Measurements from ENCODE around the gene HMGXB4.

Gene HMGXB4

GRCh38 chr22:35344956-35345690 is 87.8 kb downstream of the HMGXB4 start:
- Histone ChIP-seq H3K4me3 (ENCODE audit: low read depth in 1 of 2, low read length in 2 of 2) (no peak overlapping the region), H3K4me1 (ENCODE audit: insufficient read depth, low read length) (no peaks in the 10 kb centered on the region; the same call in 1 of the 2 replicates), H3K27ac (ENCODE audit: low read length) (no peak overlapping the region), H3K36me3 (ENCODE audit: insufficient read depth, low read length) (peaks cover 22% of the 10 kb centered on the region), H3K4me2 (ENCODE audit: insufficient read depth, low read length) (no peak overlapping the region), H4K20me1 (ENCODE audit: insufficient read depth, low read length) (peaks cover 3% of the 10 kb centered on the region; the same call in 1 of the 2 replicates), H2AFZ (ENCODE audit: low read depth, low read length) (no peak overlapping the region), H3K9me3 (ENCODE audit: insufficient read depth, low read length, severe bottlenecking) (no peaks in the 10 kb centered on the region), H3K9ac (ENCODE audit: low read depth, low read length) (no peak overlapping the region), H3K79me2 (ENCODE audit: insufficient read depth, low read length) (no peaks in the 10 kb centered on the region), H3K27me3 (ENCODE audit: insufficient read depth, low read length, poor library complexity) (no peaks in the 10 kb centered on the region)
- DNase-seq, result no peak
- no peak for TF ChIP-seq EZH2 (IDR thresholded peaks at IDR 0.05; ENCODE audit: borderline replicate concordance, low read depth, low read length, severe bottlenecking)
- TF ChIP-seq CTCF (IDR thresholded peaks at IDR 0.05; ENCODE audit: borderline replicate concordance, extremely low read depth, low read length, poor library complexity, severe bottlenecking), result no peak
- no peak for ATAC-seq (ENCODE audit: insufficient read depth, low read depth)

All from DND-41 (cell line).